NT2/D1 (cell line): Measurements from ENCODE around the gene SPHKAP.

ENCODE experiments used
- DNase-seq: peaks from one replicate; pipeline ENCODE4 v3.0.0-alpha.2; 2011; ENCODE audit warnings: low read depth, low spot score
- H3K27me3 ChIP-seq: 2 replicates; pipeline ENCODE4 v1.6.0; 2011; ENCODE audit warnings: mild to moderate bottlenecking; ENCODE audit not compliant: insufficient read length, insufficient read depth
- H3K36me3 ChIP-seq: 2 replicates; pipeline ENCODE4 v1.6.1; 2011; ENCODE audit warnings: mild to moderate bottlenecking, low read length, mixed read lengths; ENCODE audit not compliant: insufficient read depth, insufficient read length
- H3K4me1 ChIP-seq: 2 replicates; pipeline ENCODE4 v1.5.1; 2011; ENCODE audit not compliant: insufficient read depth, insufficient read length
- H3K4me3 ChIP-seq: 2 replicates; pipeline ENCODE4 v1.5.1; 2011; ENCODE audit warnings: low read depth; ENCODE audit not compliant: insufficient read length
- H3K9ac ChIP-seq: 2 replicates; pipeline ENCODE4 v1.6.0; 2011; ENCODE audit warnings: low read depth; ENCODE audit not compliant: insufficient read length
- H3K9me3 ChIP-seq: 2 replicates; pipeline ENCODE4 v1.5.1; 2011; ENCODE audit warnings: mild to moderate bottlenecking, low read length; ENCODE audit not compliant: insufficient read depth
- SUZ12 ChIP-seq: IDR thresholded peaks from 2 replicates; pipeline ENCODE4 v1.6.1; 2011; ENCODE audit not compliant: insufficient read length, insufficient read depth; ENCODE audit errors: extremely low read depth
- YY1 ChIP-seq: IDR thresholded peaks from 2 replicates; pipeline ENCODE4 v1.6.1; 2011; ENCODE audit not compliant: insufficient read length, insufficient read depth
- ZNF274 ChIP-seq: IDR thresholded peaks from 2 replicates; pipeline ENCODE4 v1.6.1; 2011; ENCODE audit warnings: mild to moderate bottlenecking, low read depth, low read length

The SPHKAP gene

DNA sequence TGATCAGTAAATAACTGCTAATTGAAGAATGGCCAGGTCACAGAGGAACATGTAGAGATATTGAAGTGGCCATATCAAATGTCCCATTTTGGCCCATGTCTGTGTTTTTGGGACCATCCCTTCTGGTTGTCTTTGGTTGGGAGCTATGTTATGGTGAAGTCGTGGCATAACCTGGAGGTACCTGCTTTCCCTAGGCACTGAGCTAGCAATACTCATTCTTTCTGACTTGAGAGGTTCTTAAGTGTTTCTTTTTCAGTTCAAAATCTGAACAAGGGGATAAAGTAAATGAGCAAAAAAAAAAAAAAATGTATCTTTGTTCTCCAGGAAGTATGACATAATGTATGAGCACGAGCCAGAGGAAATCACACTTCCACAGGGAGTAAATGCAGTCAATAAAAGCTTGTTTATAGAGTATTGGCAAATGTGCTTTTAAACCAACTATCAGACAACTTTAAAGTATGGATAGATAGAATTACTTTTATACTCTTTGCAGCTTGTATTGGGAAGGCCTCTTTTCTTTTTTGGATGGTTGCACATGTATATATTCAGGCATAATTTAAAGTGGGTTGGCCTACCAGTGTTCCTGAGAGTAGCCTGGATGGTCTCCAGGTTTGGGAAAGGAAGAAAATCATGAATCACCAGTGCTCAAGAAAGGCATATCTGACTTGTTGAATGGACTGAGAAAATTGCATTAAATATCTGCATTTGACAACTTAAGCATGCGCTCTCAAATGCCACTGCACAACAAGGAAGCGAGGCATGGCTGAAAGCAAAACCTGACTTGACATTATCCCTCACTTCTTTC lies 125.0 kb downstream of the SPHKAP start:
- no peaks in the 10 kb centered on the region for H3K9me3 ChIP-seq
- H3K4me1 ChIP-seq: no peaks in the 10 kb centered on the region
- H3K4me3 ChIP-seq: no peak overlapping the region
- H3K9ac ChIP-seq: no peak overlapping the region
- H3K36me3 ChIP-seq: no peaks in the 10 kb centered on the region
- TF ChIP-seq ZNF274 (no peak), SUZ12 (no peak), YY1 (no peak)
- H3K27me3 ChIP-seq: no peaks in the 10 kb centered on the region
- no peak for DNase-seq

- Histone ChIP-seq H3K27me3 (no peaks in the 10 kb centered on the region), H3K4me3 (no peak overlapping the region), H3K9ac (no peak overlapping the region), H3K36me3 (no peaks in the 10 kb centered on the region), H3K9me3 (no peaks in the 10 kb centered on the region), H3K4me1 (no peaks in the 10 kb centered on the region)
- TF ChIP-seq SUZ12: no peak
- no peak for TF ChIP-seq YY1
- TF ChIP-seq ZNF274: no peak
- peak; percentile 48 for DNase-seq
Measured at GRCh38 chr2:228048838-228049490, 132.5 kb downstream of the SPHKAP start.

DNA sequence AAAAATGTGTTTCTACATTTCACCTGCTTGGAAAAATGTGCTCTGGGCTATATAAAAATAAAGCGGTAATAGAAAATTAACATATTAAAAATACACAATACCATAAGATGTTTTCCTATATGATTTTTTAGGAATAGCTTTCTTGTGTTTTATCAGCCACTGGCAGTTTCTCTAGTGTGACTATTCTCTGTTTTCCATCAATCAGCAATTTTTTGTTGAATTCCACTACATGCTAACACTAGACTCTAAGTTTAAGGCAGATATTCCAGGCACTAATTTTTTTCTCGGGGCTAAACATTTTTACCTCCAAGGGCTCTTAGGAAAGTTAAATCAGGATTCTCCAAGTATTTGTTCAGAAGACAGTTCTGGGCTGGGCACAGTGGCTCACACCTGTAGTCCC lies 140.5 kb downstream of the SPHKAP start:
- no peaks in the 10 kb centered on the region for H3K36me3 ChIP-seq
- TF ChIP-seq SUZ12 (no peak), YY1 (no peak), ZNF274 (no peak)
- no peak for DNase-seq
- no peak overlapping the region for H3K9ac ChIP-seq
- H3K4me1 ChIP-seq: no peaks in the 10 kb centered on the region
- H3K27me3 ChIP-seq: no peaks in the 10 kb centered on the region
- no peak overlapping the region for H3K4me3 ChIP-seq
- no peaks in the 10 kb centered on the region for H3K9me3 ChIP-seq

DNA sequence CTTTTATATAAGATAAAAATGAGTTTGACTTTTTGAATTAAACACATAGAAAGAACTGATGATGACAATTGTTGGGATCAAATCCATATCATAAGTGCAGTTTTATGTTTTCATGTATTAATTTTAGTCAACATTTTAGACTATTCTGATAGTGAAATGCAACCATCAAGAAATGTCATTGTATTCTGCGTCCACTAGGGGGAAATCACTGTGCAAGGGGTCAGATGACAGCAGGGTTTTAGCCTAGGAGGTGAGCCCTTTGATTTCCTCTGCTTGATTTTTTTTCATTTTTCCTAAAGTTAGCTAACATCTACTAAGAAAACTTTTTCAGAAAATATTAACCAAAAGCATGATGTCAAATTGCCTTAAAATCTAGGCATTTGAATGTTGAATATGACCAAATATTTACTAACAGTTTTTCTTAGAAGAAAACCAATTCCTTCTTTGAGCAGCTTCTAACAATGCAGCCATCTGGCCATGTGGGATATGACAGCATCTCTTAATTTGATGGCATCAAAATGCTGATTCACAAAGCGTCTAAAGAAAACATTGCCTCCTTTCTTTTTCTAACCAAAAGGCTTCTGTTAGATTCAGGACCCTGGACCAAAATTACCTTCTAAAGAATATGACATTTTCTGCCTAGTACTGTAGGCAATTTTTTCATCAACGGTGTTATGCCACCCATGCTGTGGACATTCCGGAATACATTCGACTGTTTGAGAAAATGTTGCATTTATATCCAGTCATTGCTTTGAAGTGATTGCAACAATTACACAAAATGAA lies 141.5 kb downstream of the SPHKAP start:
- H3K9me3 ChIP-seq: no peaks in the 10 kb centered on the region
- TF ChIP-seq SUZ12: no peak
- TF ChIP-seq YY1: no peak
- TF ChIP-seq ZNF274: no peak
- no peaks in the 10 kb centered on the region for H3K4me1 ChIP-seq
- DNase-seq: no peak
- H3K9ac ChIP-seq: no peak overlapping the region
- H3K36me3 ChIP-seq: no peaks in the 10 kb centered on the region
- H3K27me3 ChIP-seq: no peaks in the 10 kb centered on the region
- H3K4me3 ChIP-seq: no peak overlapping the region

GRCh38 chr2:228038967-228039366 lies 142.5 kb downstream of the SPHKAP start:
- H3K27me3 ChIP-seq: no peaks in the 10 kb centered on the region
- no peaks in the 10 kb centered on the region for H3K9me3 ChIP-seq
- no peak overlapping the region for H3K4me3 ChIP-seq
- H3K9ac ChIP-seq: no peak overlapping the region
- no peaks in the 10 kb centered on the region for H3K4me1 ChIP-seq
- no peak for DNase-seq
- TF ChIP-seq YY1 (no peak), SUZ12 (no peak), ZNF274 (no peak)
- H3K36me3 ChIP-seq: no peaks in the 10 kb centered on the region

GRCh38 chr2:228037915-228038314 lies 143.6 kb downstream of the SPHKAP start:
- no peak overlapping the region for H3K4me3 ChIP-seq
- H3K36me3 ChIP-seq: no peaks in the 10 kb centered on the region
- DNase-seq: no peak
- H3K9me3 ChIP-seq: no peaks in the 10 kb centered on the region
- no peak overlapping the region for H3K9ac ChIP-seq
- no peak for TF ChIP-seq SUZ12
- TF ChIP-seq YY1: no peak
- TF ChIP-seq ZNF274: no peak
- no peaks in the 10 kb centered on the region for H3K27me3 ChIP-seq
- H3K4me1 ChIP-seq: no peaks in the 10 kb centered on the region

GRCh38 chr2:228023619-228024018 lies 157.9 kb downstream of the SPHKAP start:
- TF ChIP-seq ZNF274 (no peak), SUZ12 (no peak), YY1 (no peak)
- H3K4me3 ChIP-seq: no peak overlapping the region
- peaks cover 6% of the 10 kb centered on the region; the same call in 1 of the 2 replicates for H3K9me3 ChIP-seq
- H3K36me3 ChIP-seq: no peaks in the 10 kb centered on the region
- H3K27me3 ChIP-seq: no peaks in the 10 kb centered on the region
- no peak for DNase-seq
- H3K9ac ChIP-seq: no peak overlapping the region
- no peaks in the 10 kb centered on the region for H3K4me1 ChIP-seq
